Measurements from ENCODE around the gene SPHK2.
"Not testable (repeated sequence)": the region's sequence is repeated elsewhere in the genome, so short reads cannot be mapped to it uniquely, and the experiment has no call there.

DNA sequence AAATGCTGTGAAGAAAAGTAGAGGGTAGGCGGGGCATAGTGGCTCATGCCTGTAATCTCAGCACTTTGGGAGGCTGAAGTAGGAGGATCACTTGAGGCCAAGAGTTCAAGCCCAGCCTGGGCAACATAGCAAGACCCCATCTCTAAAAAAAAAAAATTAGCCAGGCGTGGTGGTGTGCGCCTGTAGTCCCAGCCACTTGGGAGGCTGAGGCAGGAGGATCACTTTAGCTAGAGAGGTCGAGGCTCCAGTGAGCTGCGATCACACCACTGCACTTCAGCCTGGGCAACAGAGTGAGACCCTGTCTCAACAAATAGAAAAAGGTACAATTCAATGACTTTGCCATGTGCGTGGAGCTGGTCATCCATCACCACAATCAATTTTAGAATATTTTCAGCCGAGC lies 41.4 kb upstream of the SPHK2 start:
- TF ChIP-seq, protein P1, sequence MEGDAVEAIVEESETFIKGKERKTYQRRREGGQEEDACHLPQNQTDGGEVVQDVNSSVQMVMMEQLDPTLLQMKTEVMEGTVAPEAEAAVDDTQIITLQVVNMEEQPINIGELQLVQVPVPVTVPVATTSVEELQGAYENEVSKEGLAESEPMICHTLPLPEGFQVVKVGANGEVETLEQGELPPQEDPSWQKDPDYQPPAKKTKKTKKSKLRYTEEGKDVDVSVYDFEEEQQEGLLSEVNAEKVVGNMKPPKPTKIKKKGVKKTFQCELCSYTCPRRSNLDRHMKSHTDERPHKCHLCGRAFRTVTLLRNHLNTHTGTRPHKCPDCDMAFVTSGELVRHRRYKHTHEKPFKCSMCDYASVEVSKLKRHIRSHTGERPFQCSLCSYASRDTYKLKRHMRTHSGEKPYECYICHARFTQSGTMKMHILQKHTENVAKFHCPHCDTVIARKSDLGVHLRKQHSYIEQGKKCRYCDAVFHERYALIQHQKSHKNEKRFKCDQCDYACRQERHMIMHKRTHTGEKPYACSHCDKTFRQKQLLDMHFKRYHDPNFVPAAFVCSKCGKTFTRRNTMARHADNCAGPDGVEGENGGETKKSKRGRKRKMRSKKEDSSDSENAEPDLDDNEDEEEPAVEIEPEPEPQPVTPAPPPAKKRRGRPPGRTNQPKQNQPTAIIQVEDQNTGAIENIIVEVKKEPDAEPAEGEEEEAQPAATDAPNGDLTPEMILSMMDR (IDR thresholded peaks at IDR 0.05), result not testable (repeated sequence)
- not testable (repeated sequence) for TF ChIP-seq EP300 (IDR thresholded peaks at IDR 0.05)
